Stimulated activated memory B cell treated with anti-CD40 and anti-IgM and Interleukin-4, amounts not matched to agents 10 μg/mL and 1 μg/mL and 100 μg/mL, for 72 hours (primary cell): ENCODE results near the gene FBLN2.
"Not testable (repeated sequence)": the region's sequence is repeated elsewhere in the genome, so short reads cannot be mapped to it uniquely, and the experiment has no call there.

ENCODE experiments used
- ATAC-seq: fragments of 150-1000 bp; cut with Tn5 transposase; 2 replicates; pipeline ENCODE4 v1.10.0; 2021
- H3K27ac Mint-ChIP-seq: one replicate; pipeline ENCODE4 v1.8.0; 2022; ENCODE audit warnings: mild to moderate bottlenecking, mixed read lengths
- H3K27me3 Mint-ChIP-seq: one replicate; pipeline ENCODE4 v1.8.0; 2022; ENCODE audit warnings: mixed read lengths
- H3K36me3 Mint-ChIP-seq: one replicate; pipeline ENCODE4 v1.8.0; 2022; ENCODE audit warnings: mixed read lengths
- H3K4me1 Mint-ChIP-seq: one replicate; pipeline ENCODE4 v1.8.0; 2022; ENCODE audit warnings: mixed read lengths
- H3K4me3 Mint-ChIP-seq: one replicate; pipeline ENCODE4 v1.8.0; 2022; ENCODE audit warnings: mild to moderate bottlenecking, moderate library complexity, mixed read lengths
- H3K9me3 Mint-ChIP-seq: one replicate; pipeline ENCODE4 v1.8.0; 2022; ENCODE audit warnings: mixed read lengths

The FBLN2 gene

GRCh38 chr3:13548696-13549622 is at the start of gene FBLN2:
FBLN2 (plus strand) TSS chr3:13549125; CDS start chr3:13570356, 21,231 bp downstream.
- peaks cover 58% of the 10 kb centered on the region for H3K4me1 Mint-ChIP-seq
- H3K4me3 Mint-ChIP-seq: peak within 1 kb of the TSS; percentile 64
- H3K27me3 Mint-ChIP-seq: peaks cover 68% of the 10 kb centered on the region
- H3K27ac Mint-ChIP-seq: peak within 1 kb of the TSS; percentile 12
- H3K36me3 Mint-ChIP-seq: no peaks in the 10 kb centered on the region
- no peaks in the 10 kb centered on the region for H3K9me3 Mint-ChIP-seq
- peak; percentile 53 for ATAC-seq

- H3K27me3 Mint-ChIP-seq: peaks cover 45% of the 10 kb centered on the region
- not testable (repeated sequence) for H3K9me3 Mint-ChIP-seq, H3K27ac Mint-ChIP-seq, ATAC-seq, H3K36me3 Mint-ChIP-seq, H3K4me3 Mint-ChIP-seq
- peaks cover 18% of the 10 kb centered on the region for H3K4me1 Mint-ChIP-seq
Observed at GRCh38 chr3:13499246-13499645, 49.7 kb upstream of the FBLN2 start.

- Mint-ChIP-seq H3K4me1 (peaks cover 9% of the 10 kb centered on the region), H3K27ac (no peak overlapping the region), H3K36me3 (no peaks in the 10 kb centered on the region), H3K4me3 (no peak overlapping the region), H3K27me3 (peaks cover 36% of the 10 kb centered on the region), H3K9me3 (no peaks in the 10 kb centered on the region)
- no peak for ATAC-seq
Observed at GRCh38 chr3:13500133-13500885, 48.6 kb upstream of the FBLN2 start.

GRCh38 chr3:13501056-13501455 is 47.9 kb upstream of the FBLN2 start:
- Mint-ChIP-seq H3K36me3 (no peaks in the 10 kb centered on the region), H3K9me3 (no peaks in the 10 kb centered on the region), H3K27me3 (peaks cover 35% of the 10 kb centered on the region), H3K4me1 (peaks cover 5% of the 10 kb centered on the region), H3K27ac (no peak overlapping the region), H3K4me3 (no peak overlapping the region)
- ATAC-seq: no peak

- Mint-ChIP-seq H3K27ac (no peak overlapping the region), H3K9me3 (no peaks in the 10 kb centered on the region), H3K27me3 (peaks cover 35% of the 10 kb centered on the region), H3K4me1 (peaks cover 5% of the 10 kb centered on the region), H3K4me3 (no peak overlapping the region), H3K36me3 (no peaks in the 10 kb centered on the region)
- ATAC-seq: no peak
Observed at GRCh38 chr3:13501521-13501920, 47.4 kb upstream of the FBLN2 start.

- H3K27ac Mint-ChIP-seq: no peak overlapping the region
- H3K4me1 Mint-ChIP-seq: peaks cover 2% of the 10 kb centered on the region
- ATAC-seq: no peak
- H3K36me3 Mint-ChIP-seq: no peaks in the 10 kb centered on the region
- peaks cover 29% of the 10 kb centered on the region for H3K27me3 Mint-ChIP-seq
- H3K9me3 Mint-ChIP-seq: no peaks in the 10 kb centered on the region
- no peak overlapping the region for H3K4me3 Mint-ChIP-seq
Observed at GRCh38 chr3:13501958-13502790, 46.8 kb upstream of the FBLN2 start.

GRCh38 chr3:13502791-13503060 is 46.2 kb upstream of the FBLN2 start:
- ATAC-seq: no peak
- Mint-ChIP-seq H3K9me3 (no peaks in the 10 kb centered on the region), H3K27me3 (peaks cover 26% of the 10 kb centered on the region), H3K36me3 (no peaks in the 10 kb centered on the region), H3K4me3 (no peak overlapping the region), H3K4me1 (no peaks in the 10 kb centered on the region), H3K27ac (no peak overlapping the region)

GRCh38 chr3:13504161-13504831 is 44.6 kb upstream of the FBLN2 start:
- H3K4me1 Mint-ChIP-seq: no peaks in the 10 kb centered on the region
- no peak overlapping the region for H3K27ac Mint-ChIP-seq
- H3K27me3 Mint-ChIP-seq: peaks cover 20% of the 10 kb centered on the region
- H3K9me3 Mint-ChIP-seq: no peaks in the 10 kb centered on the region
- ATAC-seq: no peak
- H3K4me3 Mint-ChIP-seq: no peak overlapping the region
- no peaks in the 10 kb centered on the region for H3K36me3 Mint-ChIP-seq

GRCh38 chr3:13505147-13506130 is 43.5 kb upstream of the FBLN2 start:
- H3K27me3 Mint-ChIP-seq: peaks cover 8% of the 10 kb centered on the region
- H3K9me3 Mint-ChIP-seq: no peaks in the 10 kb centered on the region
- no peak for ATAC-seq
- H3K4me1 Mint-ChIP-seq: no peaks in the 10 kb centered on the region
- H3K27ac Mint-ChIP-seq: no peak overlapping the region
- no peaks in the 10 kb centered on the region for H3K36me3 Mint-ChIP-seq
- H3K4me3 Mint-ChIP-seq: no peak overlapping the region

- ATAC-seq: no peak
- Mint-ChIP-seq H3K27ac (no peak overlapping the region), H3K27me3 (peaks cover 8% of the 10 kb centered on the region), H3K4me3 (no peak overlapping the region), H3K36me3 (no peaks in the 10 kb centered on the region), H3K4me1 (no peaks in the 10 kb centered on the region), H3K9me3 (no peaks in the 10 kb centered on the region)
Observed at GRCh38 chr3:13506239-13506638, 42.7 kb upstream of the FBLN2 start.

GRCh38 chr3:13506680-13507079 is 42.2 kb upstream of the FBLN2 start:
- no peak overlapping the region for H3K4me3 Mint-ChIP-seq
- peaks cover 10% of the 10 kb centered on the region for H3K27me3 Mint-ChIP-seq
- H3K4me1 Mint-ChIP-seq: no peaks in the 10 kb centered on the region
- no peaks in the 10 kb centered on the region for H3K9me3 Mint-ChIP-seq
- H3K27ac Mint-ChIP-seq: no peak overlapping the region
- ATAC-seq: no peak
- H3K36me3 Mint-ChIP-seq: no peaks in the 10 kb centered on the region

- ATAC-seq: no peak
- Mint-ChIP-seq H3K27ac (no peak overlapping the region), H3K9me3 (no peaks in the 10 kb centered on the region), H3K27me3 (peaks cover 10% of the 10 kb centered on the region), H3K4me3 (no peak overlapping the region), H3K4me1 (no peaks in the 10 kb centered on the region), H3K36me3 (no peaks in the 10 kb centered on the region)
Observed at GRCh38 chr3:13507247-13507569, 41.7 kb upstream of the FBLN2 start.

GRCh38 chr3:13507570-13508339 is 41.2 kb upstream of the FBLN2 start:
- H3K27me3 Mint-ChIP-seq: peaks cover 12% of the 10 kb centered on the region
- no peak for ATAC-seq
- no peak overlapping the region for H3K27ac Mint-ChIP-seq
- H3K4me1 Mint-ChIP-seq: no peaks in the 10 kb centered on the region
- H3K36me3 Mint-ChIP-seq: no peaks in the 10 kb centered on the region
- no peak overlapping the region for H3K4me3 Mint-ChIP-seq
- H3K9me3 Mint-ChIP-seq: no peaks in the 10 kb centered on the region
